Measurements from ENCODE around the gene TMEM106C.

The TMEM106C gene

GRCh38 chr12:47999816-48000215 is 36.4 kb downstream of the TMEM106C start:
- DNase-seq, result no peak

GRCh38 chr12:48000878-48001504 is 37.6 kb downstream of the TMEM106C start:
- DNase-seq, result no peak

GRCh38 chr12:48001505-48002413 is 38.4 kb downstream of the TMEM106C start:
- DNase-seq, result peak; percentile 87

GRCh38 chr12:48002414-48002730 is 39.0 kb downstream of the TMEM106C start:
- DNase-seq, result peak; percentile 67

- DNase-seq, result peak; percentile 80
Measured at GRCh38 chr12:48002773-48003218, 39.4 kb downstream of the TMEM106C start.

GRCh38 chr12:48003226-48004052 is 40.0 kb downstream of the TMEM106C start:
- peak; percentile 71 for DNase-seq

- peak; percentile 88 for DNase-seq
Measured at GRCh38 chr12:48004053-48004941, 40.9 kb downstream of the TMEM106C start, which contains the start of gene COL2A1. TSS of gene COL2A1 (minus strand) at chr12:48004476. CDS start at chr12:48004321, 155 bp downstream.

GRCh38 chr12:48005001-48005749 is 41.8 kb downstream of the TMEM106C start:
- DNase-seq, result no peak

- DNase-seq, result no peak
Measured at GRCh38 chr12:48005750-48006021, 42.3 kb downstream of the TMEM106C start.

GRCh38 chr12:48007206-48007605 is 43.8 kb downstream of the TMEM106C start:
- no peak for DNase-seq

GRCh38 chr12:48008349-48008748 is 45.0 kb downstream of the TMEM106C start:
- DNase-seq, result no peak

- no peak for DNase-seq
Measured at GRCh38 chr12:48008950-48009349, 45.6 kb downstream of the TMEM106C start.

- DNase-seq, result no peak
Measured at GRCh38 chr12:48009471-48009870, 46.1 kb downstream of the TMEM106C start.

- DNase-seq, result no peak
Measured at GRCh38 chr12:48010366-48010970, 47.1 kb downstream of the TMEM106C start.

- no peak for DNase-seq
Measured at GRCh38 chr12:48012070-48012469, 48.7 kb downstream of the TMEM106C start.

GRCh38 chr12:48013287-48013686 is 49.9 kb downstream of the TMEM106C start:
- DNase-seq, result no peak

GRCh38 chr12:48015129-48015528 is 51.7 kb downstream of the TMEM106C start:
- DNase-seq, result no peak

- DNase-seq, result no peak
Measured at GRCh38 chr12:48015954-48016353, 52.6 kb downstream of the TMEM106C start.

GRCh38 chr12:48016373-48017020 is 53.1 kb downstream of the TMEM106C start:
- DNase-seq, result no peak

- DNase-seq, result peak; percentile 48
Measured at GRCh38 chr12:48017496-48017895, 54.1 kb downstream of the TMEM106C start.

Data from retina (tissue), 1 donor.